ENCODE measurements around the gene DEK.

Gene DEK

DNA sequence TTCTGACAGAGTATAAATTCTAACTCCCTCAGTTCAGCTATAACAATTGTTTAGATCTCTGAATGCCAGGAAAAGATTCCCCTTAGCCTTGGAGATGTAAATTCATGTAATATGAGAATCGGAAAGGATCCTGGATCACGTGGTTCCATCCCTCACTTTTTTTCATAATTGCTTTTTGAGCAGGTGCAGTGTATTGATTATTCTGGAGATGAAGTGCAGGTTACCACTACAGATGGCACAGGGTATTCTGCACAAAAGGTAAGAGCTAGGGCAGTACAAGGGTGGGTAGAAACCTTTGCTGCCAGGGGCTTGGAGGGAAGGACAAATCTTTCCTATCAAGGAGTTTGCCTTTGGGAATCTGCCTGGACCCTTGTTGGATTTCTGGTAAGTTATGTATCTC, 56.4 kb downstream of the DEK start:
- no peak for TF ChIP-seq EZH2phosphoT487 (IDR thresholded peaks at IDR 0.05; ENCODE audit: low read depth)
- TF ChIP-seq, protein P1, sequence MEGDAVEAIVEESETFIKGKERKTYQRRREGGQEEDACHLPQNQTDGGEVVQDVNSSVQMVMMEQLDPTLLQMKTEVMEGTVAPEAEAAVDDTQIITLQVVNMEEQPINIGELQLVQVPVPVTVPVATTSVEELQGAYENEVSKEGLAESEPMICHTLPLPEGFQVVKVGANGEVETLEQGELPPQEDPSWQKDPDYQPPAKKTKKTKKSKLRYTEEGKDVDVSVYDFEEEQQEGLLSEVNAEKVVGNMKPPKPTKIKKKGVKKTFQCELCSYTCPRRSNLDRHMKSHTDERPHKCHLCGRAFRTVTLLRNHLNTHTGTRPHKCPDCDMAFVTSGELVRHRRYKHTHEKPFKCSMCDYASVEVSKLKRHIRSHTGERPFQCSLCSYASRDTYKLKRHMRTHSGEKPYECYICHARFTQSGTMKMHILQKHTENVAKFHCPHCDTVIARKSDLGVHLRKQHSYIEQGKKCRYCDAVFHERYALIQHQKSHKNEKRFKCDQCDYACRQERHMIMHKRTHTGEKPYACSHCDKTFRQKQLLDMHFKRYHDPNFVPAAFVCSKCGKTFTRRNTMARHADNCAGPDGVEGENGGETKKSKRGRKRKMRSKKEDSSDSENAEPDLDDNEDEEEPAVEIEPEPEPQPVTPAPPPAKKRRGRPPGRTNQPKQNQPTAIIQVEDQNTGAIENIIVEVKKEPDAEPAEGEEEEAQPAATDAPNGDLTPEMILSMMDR (IDR thresholded peaks at IDR 0.05; ENCODE audit: low read depth, low read length): no peak

DNA sequence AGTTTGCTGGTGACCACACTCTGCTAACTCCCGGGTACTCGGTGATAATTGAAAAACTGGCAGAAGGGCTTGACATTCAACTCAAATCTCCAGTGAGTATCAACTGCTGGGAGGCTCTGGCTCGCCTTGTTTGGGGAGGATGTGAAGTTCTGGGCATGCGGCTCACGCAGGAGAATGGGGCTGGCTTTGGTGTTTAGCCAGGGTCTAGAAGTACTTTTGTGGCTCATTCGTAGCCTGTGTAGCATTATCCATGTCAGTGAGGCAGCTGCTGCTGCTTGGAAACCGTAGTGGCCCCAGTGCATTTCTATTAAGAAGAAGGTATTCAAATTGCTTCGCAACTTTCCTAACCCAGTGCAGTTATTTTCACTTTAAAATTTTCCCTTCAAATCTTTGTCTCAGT, 56.9 kb downstream of the DEK start:
- Histone ChIP-seq H3K4me3 (ENCODE audit: low read length) (no peak overlapping the region), H3K9me3 (ENCODE audit: insufficient read depth, low read length) (no peaks in the 10 kb centered on the region), H3K4me2 (ENCODE audit: low read length) (no peak overlapping the region), H3K36me3 (replicated peaks; ENCODE audit: low read depth, low read length) (peaks cover under 1% of the 10 kb centered on the region), H3K9ac (ENCODE audit: low read length) (no peak overlapping the region), H3K27me3 (ENCODE audit: low read depth, low read length) (no peaks in the 10 kb centered on the region), H4K20me1 (ENCODE audit: insufficient read depth, low read length) (no peaks in the 10 kb centered on the region), H3K79me2 (ENCODE audit: low read length) (no peaks in the 10 kb centered on the region), H3K27ac (ENCODE audit: low read length) (no peak overlapping the region), H3K4me1 (ENCODE audit: low read length) (peaks cover 10% of the 10 kb centered on the region), H2AFZ (ENCODE audit: low read depth, low read length) (no peak overlapping the region)
- TF ChIP-seq, protein P1 (IDR thresholded peaks at IDR 0.05; ENCODE audit: low read depth, low read length): no peak
- no peak for TF ChIP-seq EZH2phosphoT487 (IDR thresholded peaks at IDR 0.05; ENCODE audit: low read depth)

More for the DNA sequence above, 56.4 kb downstream of the DEK start:
- H3K9ac ChIP-seq (ENCODE audit: low read length): no peak overlapping the region
- H3K27me3 ChIP-seq (ENCODE audit: low read depth, low read length): no peaks in the 10 kb centered on the region
- H3K36me3 ChIP-seq (replicated peaks; ENCODE audit: low read depth, low read length): no peaks in the 10 kb centered on the region
- peaks cover 10% of the 10 kb centered on the region for H3K4me1 ChIP-seq (ENCODE audit: low read length)
- no peak overlapping the region for H3K4me2 ChIP-seq (ENCODE audit: low read length)
- H3K79me2 ChIP-seq (ENCODE audit: low read length): no peaks in the 10 kb centered on the region
- H2AFZ ChIP-seq (ENCODE audit: low read depth, low read length): no peak overlapping the region
- no peak overlapping the region for H3K4me3 ChIP-seq (ENCODE audit: low read length)
- H3K27ac ChIP-seq (ENCODE audit: low read length): no peak overlapping the region
- H4K20me1 ChIP-seq (ENCODE audit: insufficient read depth, low read length): no peaks in the 10 kb centered on the region
- no peaks in the 10 kb centered on the region for H3K9me3 ChIP-seq (ENCODE audit: insufficient read depth, low read length)

DNA sequence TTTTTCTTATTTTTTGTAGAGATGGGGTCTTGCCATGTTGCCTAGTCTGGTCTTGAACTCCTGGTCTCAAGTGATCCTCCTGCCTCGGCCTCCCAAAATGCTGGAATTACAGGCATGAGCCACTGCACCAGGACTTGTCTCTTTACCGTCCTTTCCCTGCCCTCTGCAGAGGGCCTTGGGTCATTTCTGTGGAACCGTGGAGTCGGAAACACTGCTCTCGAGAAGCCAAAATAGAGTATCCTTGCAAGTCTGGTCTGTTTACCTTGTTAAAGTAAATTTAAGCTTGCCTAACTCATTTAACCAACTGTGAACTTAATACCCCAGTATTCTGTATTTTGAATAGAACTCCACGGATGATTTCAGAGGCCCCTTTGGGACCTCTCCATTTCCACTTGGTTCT, 57.7 kb downstream of the DEK start:
- Histone ChIP-seq H4K20me1 (ENCODE audit: insufficient read depth, low read length) (no peaks in the 10 kb centered on the region), H3K36me3 (replicated peaks; ENCODE audit: low read depth, low read length) (peaks cover 2% of the 10 kb centered on the region), H2AFZ (ENCODE audit: low read depth, low read length) (no peak overlapping the region), H3K9ac (ENCODE audit: low read length) (no peak overlapping the region), H3K4me1 (ENCODE audit: low read length) (peaks cover 9% of the 10 kb centered on the region), H3K79me2 (ENCODE audit: low read length) (no peaks in the 10 kb centered on the region), H3K27ac (ENCODE audit: low read length) (no peak overlapping the region), H3K27me3 (ENCODE audit: low read depth, low read length) (no peaks in the 10 kb centered on the region), H3K9me3 (ENCODE audit: insufficient read depth, low read length) (no peaks in the 10 kb centered on the region), H3K4me3 (ENCODE audit: low read length) (no peak overlapping the region), H3K4me2 (ENCODE audit: low read length) (no peak overlapping the region)
- TF ChIP-seq, protein P1 (IDR thresholded peaks at IDR 0.05; ENCODE audit: low read depth, low read length): no peak
- TF ChIP-seq EZH2phosphoT487 (IDR thresholded peaks at IDR 0.05; ENCODE audit: low read depth): no peak

DNA sequence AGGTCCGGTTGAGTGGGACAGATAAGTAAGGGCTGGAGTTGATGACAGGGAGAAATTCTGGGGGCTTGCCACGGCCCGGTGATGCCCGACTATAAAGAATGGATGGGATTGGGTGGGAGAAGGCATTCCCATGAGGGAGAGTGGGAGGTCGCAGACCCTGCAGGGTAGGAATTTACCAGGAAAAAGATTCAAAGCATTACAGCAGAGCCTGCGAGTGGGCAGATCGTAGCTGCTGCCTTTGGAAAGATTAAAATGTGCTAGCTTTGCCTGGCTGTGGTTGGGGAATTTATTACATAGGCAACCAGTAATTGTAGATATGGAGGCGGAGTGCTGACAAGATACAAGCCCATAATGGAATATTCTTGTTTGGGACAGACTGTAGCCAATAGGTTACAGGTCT, 59.6 kb downstream of the DEK start:
- peaks cover 7% of the 10 kb centered on the region for H3K36me3 ChIP-seq (replicated peaks; ENCODE audit: low read depth, low read length)
- H3K27ac ChIP-seq (ENCODE audit: low read length): no peak overlapping the region
- no peaks in the 10 kb centered on the region for H4K20me1 ChIP-seq (ENCODE audit: insufficient read depth, low read length)
- no peak overlapping the region for H2AFZ ChIP-seq (ENCODE audit: low read depth, low read length)
- H3K4me1 ChIP-seq (ENCODE audit: low read length): peaks cover 7% of the 10 kb centered on the region
- H3K9me3 ChIP-seq (ENCODE audit: insufficient read depth, low read length): no peaks in the 10 kb centered on the region
- H3K9ac ChIP-seq (ENCODE audit: low read length): no peak overlapping the region
- H3K4me3 ChIP-seq (ENCODE audit: low read length): no peak overlapping the region
- no peak overlapping the region for H3K4me2 ChIP-seq (ENCODE audit: low read length)
- TF ChIP-seq, protein P1 (IDR thresholded peaks at IDR 0.05; ENCODE audit: low read depth, low read length): no peak
- no peak for TF ChIP-seq EZH2phosphoT487 (IDR thresholded peaks at IDR 0.05; ENCODE audit: low read depth)
- H3K27me3 ChIP-seq (ENCODE audit: low read depth, low read length): no peaks in the 10 kb centered on the region
- no peaks in the 10 kb centered on the region for H3K79me2 ChIP-seq (ENCODE audit: low read length)

Data from OCI-LY3 (cell line).